GM23248 (cell line): Measurements from ENCODE around the gene RAD51AP2.

ENCODE experiments used
- EZH2 ChIP-seq: fragments of 200-600 bp; sonication (generic); IDR thresholded peaks from 2 replicates; pipeline ENCODE4 v1.6.1; 2018; ENCODE audit warnings: antibody characterized with exemption, mild to moderate bottlenecking; ENCODE audit not compliant: insufficient read depth, poor library complexity, severe bottlenecking
- EZH2phosphoT487 ChIP-seq: fragments of 200-600 bp; sonication (generic); IDR thresholded peaks from 2 replicates; pipeline ENCODE4 v1.6.1; 2018; ENCODE audit warnings: antibody characterized with exemption, moderate library complexity, mild to moderate bottlenecking, low read depth; ENCODE audit not compliant: insufficient read depth

- TF ChIP-seq EZH2 (no peak), EZH2phosphoT487 (no peak)
These were observed 29.5 kb upstream of the RAD51AP2 start for GRCh38 chr2:17547737-17548136.
